SK-N-MC (cell line): ENCODE results near the gene PSMG4.

Source experiments
- EZH2 ChIP-seq: fragments of 200-600 bp; sonication (generic); IDR thresholded peaks from one replicate; pipeline ENCODE4 v1.6.1; 2017; ENCODE audit warnings: antibody characterized with exemption
- FOXP2 ChIP-seq: optimal IDR thresholded peaks from 2 replicates; pipeline ENCODE3; 2011; ENCODE audit warnings: mild to moderate bottlenecking, moderate library complexity; ENCODE audit not compliant: insufficient read depth; ENCODE audit errors: extremely low read length, control extremely low read depth
- POLR2AphosphoS5 ChIP-seq: IDR thresholded peaks from 2 replicates; pipeline ENCODE4 v1.6.1; 2012; ENCODE audit warnings: mild to moderate bottlenecking, low read depth, low read length, borderline replicate concordance

GRCh38 chr6:3276174-3277167 is 17.7 kb downstream of the PSMG4 start:
- TF ChIP-seq EZH2, result no peak
- TF ChIP-seq POLR2AphosphoS5, result no peak
- no peak for TF ChIP-seq FOXP2
